ENCODE measurements around the gene LY6G5B. TPM values are rescaled to one million over a fixed set of nuclear protein-coding genes. Genes with fewer than 3 reads are reported as not detected.

The LY6G5B gene
- total RNA-seq, 1 donor from 2014 or later = 12.6 TPM

GRCh38 chr6:31691564-31692108 lies 21.9 kb downstream of the LY6G5B start:
- no peak overlapping the region for H3K4me3 ChIP-seq
- no peak for ATAC-seq
- H3K36me3 ChIP-seq = peaks cover 100% of the 10 kb centered on the region
- H3K9me3 ChIP-seq = no peaks in the 10 kb centered on the region
- TF ChIP-seq, protein P1, sequence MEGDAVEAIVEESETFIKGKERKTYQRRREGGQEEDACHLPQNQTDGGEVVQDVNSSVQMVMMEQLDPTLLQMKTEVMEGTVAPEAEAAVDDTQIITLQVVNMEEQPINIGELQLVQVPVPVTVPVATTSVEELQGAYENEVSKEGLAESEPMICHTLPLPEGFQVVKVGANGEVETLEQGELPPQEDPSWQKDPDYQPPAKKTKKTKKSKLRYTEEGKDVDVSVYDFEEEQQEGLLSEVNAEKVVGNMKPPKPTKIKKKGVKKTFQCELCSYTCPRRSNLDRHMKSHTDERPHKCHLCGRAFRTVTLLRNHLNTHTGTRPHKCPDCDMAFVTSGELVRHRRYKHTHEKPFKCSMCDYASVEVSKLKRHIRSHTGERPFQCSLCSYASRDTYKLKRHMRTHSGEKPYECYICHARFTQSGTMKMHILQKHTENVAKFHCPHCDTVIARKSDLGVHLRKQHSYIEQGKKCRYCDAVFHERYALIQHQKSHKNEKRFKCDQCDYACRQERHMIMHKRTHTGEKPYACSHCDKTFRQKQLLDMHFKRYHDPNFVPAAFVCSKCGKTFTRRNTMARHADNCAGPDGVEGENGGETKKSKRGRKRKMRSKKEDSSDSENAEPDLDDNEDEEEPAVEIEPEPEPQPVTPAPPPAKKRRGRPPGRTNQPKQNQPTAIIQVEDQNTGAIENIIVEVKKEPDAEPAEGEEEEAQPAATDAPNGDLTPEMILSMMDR (IDR thresholded peaks at IDR 0.05) = no peak
- no peaks in the 10 kb centered on the region for H3K4me1 ChIP-seq
- no peak overlapping the region for H3K27ac ChIP-seq
- no peak for DNase-seq
- no peaks in the 10 kb centered on the region for H3K27me3 ChIP-seq
- intact Hi-C loops (cut with DNase I) = loop anchor here (10.0 kb wide), 1 partner anchor 143 kb away; no protein-coding TSS in a partner anchor

- TF ChIP-seq, protein P1 (IDR thresholded peaks at IDR 0.05) = no peak
- intact Hi-C loops (cut with DNase I) = loop anchor here (10.0 kb wide), 1 partner anchor 142 kb away; no protein-coding TSS in a partner anchor
- H3K9me3 ChIP-seq = no peaks in the 10 kb centered on the region
- no peak overlapping the region for H3K27ac ChIP-seq
- no peaks in the 10 kb centered on the region for H3K27me3 ChIP-seq
- DNase-seq = no peak
- no peak for ATAC-seq
- peaks cover 98% of the 10 kb centered on the region for H3K36me3 ChIP-seq
- H3K4me1 ChIP-seq = no peaks in the 10 kb centered on the region
- no peak overlapping the region for H3K4me3 ChIP-seq
Measured at GRCh38 chr6:31692353-31692752, 22.6 kb downstream of the LY6G5B start.

- peaks cover 96% of the 10 kb centered on the region for H3K36me3 ChIP-seq
- TF ChIP-seq, protein P1 (IDR thresholded peaks at IDR 0.05) = no peak
- H3K4me1 ChIP-seq = no peaks in the 10 kb centered on the region
- DNase-seq = no peak
- intact Hi-C loops (cut with DNase I) = loop anchor here (10.0 kb wide), 1 partner anchor 142 kb away; no protein-coding TSS in a partner anchor
- no peak overlapping the region for H3K27ac ChIP-seq
- ATAC-seq = no peak
- H3K4me3 ChIP-seq = no peak overlapping the region
- no peaks in the 10 kb centered on the region for H3K9me3 ChIP-seq
- no peaks in the 10 kb centered on the region for H3K27me3 ChIP-seq
Measured at GRCh38 chr6:31692886-31693285, 23.1 kb downstream of the LY6G5B start.

DNA sequence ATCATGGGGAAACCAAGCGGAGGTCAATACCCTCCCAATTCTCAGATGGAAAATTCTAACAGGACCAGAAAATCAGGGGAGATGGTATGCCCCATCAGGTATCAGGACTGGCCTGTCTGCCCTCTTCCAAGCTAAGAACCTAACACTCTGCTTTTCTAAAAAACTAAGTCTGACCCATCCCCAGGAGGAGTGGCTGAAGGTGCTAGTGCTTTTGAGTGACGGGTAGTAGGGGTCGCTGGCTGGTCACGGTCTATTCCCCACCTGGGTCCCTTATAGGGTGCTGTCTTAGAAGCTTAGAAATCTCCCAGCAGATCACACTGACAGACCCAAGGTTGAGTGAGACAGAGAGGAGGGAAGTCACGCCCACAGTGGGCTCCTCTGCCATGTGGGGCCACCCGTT lies 23.8 kb downstream of the LY6G5B start:
- Histone ChIP-seq H3K36me3 (peaks cover 96% of the 10 kb centered on the region), H3K9me3 (no peaks in the 10 kb centered on the region), H3K27me3 (no peaks in the 10 kb centered on the region), H3K27ac (no peak overlapping the region), H3K4me3 (no peak overlapping the region), H3K4me1 (no peaks in the 10 kb centered on the region)
- DNase-seq (no peak), ATAC-seq (no peak)
- TF ChIP-seq, protein P1 (IDR thresholded peaks at IDR 0.05) = no peak
- intact Hi-C loops (cut with DNase I) = loop anchor here (10.0 kb wide), 1 partner anchor 141 kb away; no protein-coding TSS in a partner anchor

DNA sequence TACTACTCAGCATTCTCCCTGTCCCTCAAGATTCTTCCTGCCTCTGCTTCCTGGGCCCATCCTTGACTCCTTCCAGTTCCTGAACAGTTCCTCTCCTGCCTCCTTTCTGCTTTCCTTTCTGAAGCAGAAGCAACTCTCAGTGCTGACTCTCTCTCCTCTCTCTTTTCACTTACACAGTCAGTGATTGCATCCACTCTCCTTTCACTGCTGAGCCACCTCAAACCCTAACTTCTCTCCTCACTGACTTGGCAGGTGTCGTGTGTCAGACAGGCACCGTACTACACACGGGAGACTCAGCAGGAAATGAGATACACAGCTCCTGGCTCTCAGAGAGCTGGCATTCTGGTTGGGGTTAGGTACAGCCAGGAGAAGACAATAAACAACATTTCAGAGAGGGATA lies 27.8 kb downstream of the LY6G5B start:
- Histone ChIP-seq H3K27ac (no peak overlapping the region), H3K4me3 (no peak overlapping the region), H3K27me3 (no peaks in the 10 kb centered on the region), H3K36me3 (peaks cover 77% of the 10 kb centered on the region), H3K4me1 (peaks cover 17% of the 10 kb centered on the region), H3K9me3 (no peaks in the 10 kb centered on the region)
- ATAC-seq = no peak
- no peak for DNase-seq
- intact Hi-C loops (cut with DNase I) = loop anchor here (10.0 kb wide), 1 partner anchor 137 kb away; no protein-coding TSS in a partner anchor
- TF ChIP-seq, protein P1 (IDR thresholded peaks at IDR 0.05) = no peak

All from upper lobe of right lung (tissue), 1 donor.